ENCODE measurements around the gene FBXW7.

FBXW7 gene

DNA sequence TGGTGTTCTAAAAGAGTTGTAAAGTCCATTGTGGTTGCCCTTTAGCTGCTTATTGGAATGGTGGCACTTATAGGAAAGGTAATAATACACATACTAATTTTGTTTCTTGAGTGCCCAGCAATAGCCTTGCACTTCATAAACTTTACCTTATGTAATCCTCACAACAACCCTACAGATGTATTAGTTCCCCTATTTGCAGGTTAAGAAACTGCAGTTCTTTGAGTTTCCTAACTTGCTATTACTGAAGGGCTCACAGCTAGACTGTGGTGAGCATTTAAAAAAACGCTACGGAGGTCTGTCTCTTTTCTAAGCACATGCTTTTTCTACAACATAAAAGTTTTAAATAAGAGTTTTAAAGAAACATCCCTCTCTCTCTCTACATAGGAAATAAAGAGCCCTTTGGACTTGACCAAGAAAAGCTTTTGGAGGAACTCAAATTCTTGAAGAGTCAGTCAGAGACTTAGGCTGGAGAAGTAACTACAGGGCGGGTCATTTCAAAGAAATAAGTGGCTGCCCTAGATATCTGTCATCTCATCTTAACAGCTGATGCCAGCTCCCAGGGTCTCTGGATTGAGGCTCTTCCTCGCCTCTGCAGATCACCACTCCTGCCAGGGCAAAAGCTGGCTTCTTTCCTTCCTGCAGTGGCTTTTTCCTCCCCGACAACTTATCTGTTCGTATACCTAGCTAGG is 42.0 kb upstream of the FBXW7 start:
- no peak for DNase-seq (ENCODE audit: low read depth)
- H3K4me3 ChIP-seq (ENCODE audit: low read length): no peak overlapping the region
- TF ChIP-seq, protein P1, sequence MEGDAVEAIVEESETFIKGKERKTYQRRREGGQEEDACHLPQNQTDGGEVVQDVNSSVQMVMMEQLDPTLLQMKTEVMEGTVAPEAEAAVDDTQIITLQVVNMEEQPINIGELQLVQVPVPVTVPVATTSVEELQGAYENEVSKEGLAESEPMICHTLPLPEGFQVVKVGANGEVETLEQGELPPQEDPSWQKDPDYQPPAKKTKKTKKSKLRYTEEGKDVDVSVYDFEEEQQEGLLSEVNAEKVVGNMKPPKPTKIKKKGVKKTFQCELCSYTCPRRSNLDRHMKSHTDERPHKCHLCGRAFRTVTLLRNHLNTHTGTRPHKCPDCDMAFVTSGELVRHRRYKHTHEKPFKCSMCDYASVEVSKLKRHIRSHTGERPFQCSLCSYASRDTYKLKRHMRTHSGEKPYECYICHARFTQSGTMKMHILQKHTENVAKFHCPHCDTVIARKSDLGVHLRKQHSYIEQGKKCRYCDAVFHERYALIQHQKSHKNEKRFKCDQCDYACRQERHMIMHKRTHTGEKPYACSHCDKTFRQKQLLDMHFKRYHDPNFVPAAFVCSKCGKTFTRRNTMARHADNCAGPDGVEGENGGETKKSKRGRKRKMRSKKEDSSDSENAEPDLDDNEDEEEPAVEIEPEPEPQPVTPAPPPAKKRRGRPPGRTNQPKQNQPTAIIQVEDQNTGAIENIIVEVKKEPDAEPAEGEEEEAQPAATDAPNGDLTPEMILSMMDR (conservative IDR thresholded peaks at IDR 0.05; ENCODE audit: low read length): no peak

GRCh38 chr4:152575533-152575932 is 39.6 kb upstream of the FBXW7 start:
- TF ChIP-seq, protein P1 (conservative IDR thresholded peaks at IDR 0.05; ENCODE audit: low read length): no peak
- no peak overlapping the region for H3K4me3 ChIP-seq (ENCODE audit: low read length)
- DNase-seq (ENCODE audit: low read depth): no peak

DNA sequence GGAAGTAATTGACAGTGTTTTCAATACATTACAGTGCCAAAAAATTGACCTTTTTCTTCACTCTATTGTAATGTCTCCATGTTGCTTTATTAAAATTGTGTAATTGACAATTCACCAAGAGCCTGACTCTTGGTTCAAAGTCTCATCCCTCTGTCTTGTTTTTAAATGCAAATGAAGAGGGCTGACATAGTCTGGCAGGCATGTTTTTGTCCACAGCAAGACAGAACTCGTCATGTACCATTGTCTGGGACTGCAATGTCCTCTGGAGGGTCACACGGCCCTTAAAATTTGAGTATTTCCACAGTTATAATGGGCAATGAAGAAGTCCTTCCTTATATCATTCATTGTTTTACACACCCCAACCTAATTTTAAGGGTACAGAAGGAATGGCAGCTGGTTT is 38.0 kb upstream of the FBXW7 start:
- H3K4me3 ChIP-seq (ENCODE audit: low read length): no peak overlapping the region
- TF ChIP-seq, protein P1 (conservative IDR thresholded peaks at IDR 0.05; ENCODE audit: low read length): no peak
- no peak for DNase-seq (ENCODE audit: low read depth)

GRCh38 chr4:152572417-152573086 is 36.7 kb upstream of the FBXW7 start:
- DNase-seq (ENCODE audit: low read depth): peak; percentile 15
- TF ChIP-seq, protein P1 (conservative IDR thresholded peaks at IDR 0.05; ENCODE audit: low read length): no peak
- H3K4me3 ChIP-seq (ENCODE audit: low read length): no peak overlapping the region

- TF ChIP-seq, protein P1 (conservative IDR thresholded peaks at IDR 0.05; ENCODE audit: low read length): no peak
- H3K4me3 ChIP-seq (ENCODE audit: low read length): no peak overlapping the region
- no peak for DNase-seq (ENCODE audit: low read depth)
Measured at GRCh38 chr4:152571770-152572169, 35.9 kb upstream of the FBXW7 start.

DNA sequence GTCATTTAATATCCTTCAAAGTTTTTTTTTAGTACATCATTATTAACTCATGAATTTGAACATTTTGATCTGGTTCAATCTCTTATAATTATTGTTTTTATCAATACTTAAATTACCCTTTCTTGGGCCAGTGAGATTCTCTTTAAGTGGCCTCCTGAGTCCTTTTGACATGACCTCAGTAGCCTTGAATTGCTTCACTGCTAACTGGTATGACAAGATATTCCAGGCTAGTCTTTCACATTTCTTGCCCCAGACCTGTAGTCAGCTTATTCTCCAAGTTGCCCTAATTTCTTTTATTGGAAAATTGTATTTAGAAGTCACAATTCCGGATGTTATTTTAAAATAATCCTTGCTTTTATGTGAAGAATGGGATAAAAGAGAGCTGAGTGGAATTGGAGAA is 35.4 kb upstream of the FBXW7 start:
- no peak overlapping the region for H3K4me3 ChIP-seq (ENCODE audit: low read length)
- TF ChIP-seq, protein P1 (conservative IDR thresholded peaks at IDR 0.05; ENCODE audit: low read length): no peak
- no peak for DNase-seq (ENCODE audit: low read depth)

GRCh38 chr4:152565333-152565732 is 29.4 kb upstream of the FBXW7 start:
- no peak overlapping the region for H3K4me3 ChIP-seq (ENCODE audit: low read length)
- DNase-seq (ENCODE audit: low read depth): no peak
- TF ChIP-seq, protein P1 (conservative IDR thresholded peaks at IDR 0.05; ENCODE audit: low read length): no peak
